ENCODE results near the gene GPR146. TPM values are rescaled to one million over a fixed set of nuclear protein-coding genes. Genes with fewer than 3 reads are reported as not detected.

GPR146 gene
- polyA plus RNA-seq, 3 donors: 2.6 to 4.5 (median 3.0) TPM

GRCh38 chr7:1090686-1091643 is 46.6 kb downstream of the GPR146 start:
- no peak for DNase-seq (ENCODE audit: low read depth in 3 of 3, low spot score in 2 of 3)

- DNase-seq (ENCODE audit: low read depth in 3 of 3, low spot score in 2 of 3): no peak
Measured at GRCh38 chr7:1091644-1092027, 47.3 kb downstream of the GPR146 start.

GRCh38 chr7:1092161-1092632 is 47.9 kb downstream of the GPR146 start:
- no peak for DNase-seq (ENCODE audit: low read depth in 3 of 3, low spot score in 2 of 3)

GRCh38 chr7:1092806-1093501 is 48.6 kb downstream of the GPR146 start:
- DNase-seq (ENCODE audit: low read depth in 3 of 3, low spot score in 2 of 3): no peak

- DNase-seq (ENCODE audit: low read depth in 3 of 3, low spot score in 2 of 3): no peak
Measured at GRCh38 chr7:1093502-1093843, 49.1 kb downstream of the GPR146 start.

- no peak for DNase-seq (ENCODE audit: low read depth in 3 of 3, low spot score in 2 of 3)
Measured at GRCh38 chr7:1093916-1094508, 49.7 kb downstream of the GPR146 start.

GRCh38 chr7:1094870-1095269 is 50.5 kb downstream of the GPR146 start:
- no peak for DNase-seq (ENCODE audit: low read depth in 3 of 3, low spot score in 2 of 3)

- DNase-seq (ENCODE audit: low read depth in 3 of 3, low spot score in 2 of 3): no peak
Measured at GRCh38 chr7:1095621-1096155, 51.3 kb downstream of the GPR146 start.

- no peak for DNase-seq (ENCODE audit: low read depth in 3 of 3, low spot score in 2 of 3)
Measured at GRCh38 chr7:1096156-1097119, 52.1 kb downstream of the GPR146 start.

GRCh38 chr7:1097120-1097504 is 52.8 kb downstream of the GPR146 start:
- DNase-seq (ENCODE audit: low read depth in 3 of 3, low spot score in 2 of 3): no peak

- DNase-seq (ENCODE audit: low read depth in 3 of 3, low spot score in 2 of 3): no peak
Measured at GRCh38 chr7:1098243-1099153, 54.2 kb downstream of the GPR146 start.

GRCh38 chr7:1099154-1099542 is 54.8 kb downstream of the GPR146 start:
- DNase-seq (ENCODE audit: low read depth in 3 of 3, low spot score in 2 of 3): no peak

- DNase-seq (ENCODE audit: low read depth in 3 of 3, low spot score in 2 of 3): no peak
Measured at GRCh38 chr7:1099637-1100036, 55.3 kb downstream of the GPR146 start.

- DNase-seq (ENCODE audit: low read depth in 3 of 3, low spot score in 2 of 3): no peak
Measured at GRCh38 chr7:1100386-1100785, 56.0 kb downstream of the GPR146 start.

GRCh38 chr7:1100834-1101562 is 56.7 kb downstream of the GPR146 start:
- DNase-seq (ENCODE audit: low read depth in 3 of 3, low spot score in 2 of 3): no peak

GRCh38 chr7:1101563-1102431 is 57.5 kb downstream of the GPR146 start:
- DNase-seq (ENCODE audit: low read depth in 3 of 3, low spot score in 2 of 3): no peak

- DNase-seq (ENCODE audit: low read depth in 3 of 3, low spot score in 2 of 3): no peak
Measured at GRCh38 chr7:1103009-1103788, 58.9 kb downstream of the GPR146 start.

All from right renal cortex interstitium (tissue), 3 donors.